ENCODE data around the gene RASA1. TPM values are rescaled to one million over a fixed set of nuclear protein-coding genes. Genes with fewer than 3 reads are reported as not detected.
A peak's percentile ranks its signal among the peaks of the same experiment; 100 is the strongest.

Gene RASA1
- polyA plus RNA-seq, 1 donor: 25.6 TPM

DNA sequence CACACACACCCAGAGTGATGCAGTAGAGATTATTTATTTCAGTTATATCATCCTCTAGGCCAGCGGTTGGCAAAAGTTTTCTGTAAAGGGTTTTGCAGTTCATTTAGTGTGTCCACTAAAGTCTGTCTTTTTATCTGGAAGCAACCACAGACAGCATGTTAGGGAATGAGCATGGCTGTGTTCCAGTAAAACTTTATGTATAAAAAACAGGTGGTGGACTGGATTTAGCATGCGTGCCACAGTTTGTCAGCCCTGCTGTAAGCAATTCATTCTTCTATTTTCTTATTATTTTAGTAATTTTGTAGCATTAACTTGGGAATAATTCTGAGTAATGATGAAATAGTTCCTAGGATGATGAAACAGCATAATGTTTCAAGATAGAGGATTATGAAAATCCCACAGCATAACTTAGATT, 93.4 kb downstream of the RASA1 start:
- DNase-seq (ENCODE audit: low read depth): peak; percentile 25

DNA sequence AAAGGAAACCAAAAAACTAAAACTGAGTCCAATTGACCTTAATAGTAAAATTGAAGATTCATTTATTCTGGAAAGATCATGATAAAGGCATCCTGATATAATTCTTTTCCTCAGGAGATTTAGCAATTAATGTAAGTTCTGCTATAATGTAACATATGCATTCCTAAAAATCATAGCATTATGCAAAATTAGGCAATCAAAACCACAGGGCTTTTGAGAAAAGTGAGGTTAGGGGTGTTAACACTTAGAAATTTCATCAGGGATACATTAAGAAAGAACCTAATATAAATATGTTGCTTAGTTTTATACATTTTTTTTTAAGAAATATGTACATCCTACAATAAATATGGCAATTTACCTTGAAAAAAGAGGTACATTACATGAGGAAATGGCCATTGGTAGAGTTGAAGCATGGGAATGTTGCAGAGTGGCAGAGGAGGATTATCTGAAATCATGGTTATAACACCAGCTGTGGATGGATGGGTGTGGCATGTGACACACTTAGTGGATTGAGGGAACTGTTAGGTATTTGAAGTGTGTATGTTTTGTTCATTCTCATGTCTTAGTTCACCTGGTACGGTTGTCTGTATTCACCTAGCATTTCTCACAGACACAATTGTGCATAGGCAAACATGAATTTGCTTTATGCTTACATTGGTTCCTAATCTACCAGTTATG, 94.0 kb downstream of the RASA1 start:
- DNase-seq (ENCODE audit: low read depth): no peak

DNA sequence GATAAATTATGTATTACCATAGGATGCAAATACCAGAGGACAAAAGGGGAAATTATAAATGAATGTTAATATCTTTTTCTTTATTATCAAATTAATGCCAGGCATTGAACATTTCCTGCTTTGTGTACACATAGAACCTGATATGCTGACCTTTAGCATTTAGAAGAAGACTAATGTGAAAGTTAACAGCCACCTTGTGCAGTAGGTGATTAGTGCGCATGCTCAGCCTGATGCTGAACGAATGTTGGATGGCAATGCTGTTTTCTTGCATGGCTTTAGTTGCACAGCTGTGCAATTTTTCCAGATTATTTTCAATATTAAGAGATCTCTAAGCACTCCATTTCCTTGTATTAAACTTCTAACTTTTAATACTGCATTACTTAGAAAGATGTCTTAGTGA, 99.6 kb downstream of the RASA1 start:
- no peak for DNase-seq (ENCODE audit: low read depth)

DNA sequence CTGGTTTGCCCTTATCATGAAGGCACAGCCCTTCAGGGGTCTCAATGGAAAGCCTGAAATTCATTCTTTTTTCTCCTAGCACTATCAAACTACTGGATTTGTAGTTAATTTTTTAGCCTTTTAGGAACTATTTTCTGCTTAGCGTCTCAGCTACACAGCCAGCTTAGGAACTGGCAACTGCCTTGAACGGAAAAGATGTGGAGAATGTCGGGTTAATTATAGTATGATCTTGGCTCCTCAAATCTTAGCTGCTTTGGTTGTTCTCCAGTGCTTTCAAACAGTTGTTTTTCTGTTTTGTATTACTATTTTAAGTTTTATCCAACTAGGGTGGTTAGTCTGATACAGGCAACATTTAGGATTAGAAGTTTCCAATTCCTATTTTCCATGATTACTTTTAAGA, 100.9 kb downstream of the RASA1 start:
- no peak for DNase-seq (ENCODE audit: low read depth)

DNA sequence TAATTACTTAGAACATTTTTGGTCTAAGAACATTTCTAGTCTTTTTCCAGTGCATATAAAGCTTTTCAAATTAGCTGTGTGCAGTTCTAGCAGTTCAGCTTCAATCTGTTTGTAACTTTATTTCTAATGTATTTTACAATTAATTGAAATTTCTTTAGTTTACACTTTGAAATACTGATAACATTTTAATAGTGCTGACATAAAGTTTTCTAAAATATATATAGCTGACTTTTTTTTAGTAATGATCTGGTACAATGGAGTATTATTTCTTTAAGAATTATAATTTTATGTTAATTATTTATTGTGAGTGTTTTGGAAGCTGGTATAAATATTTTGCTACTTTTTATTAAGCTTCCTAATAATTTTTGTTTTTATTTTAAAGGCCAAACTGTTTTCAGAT, 101.7 kb downstream of the RASA1 start:
- no peak for DNase-seq (ENCODE audit: low read depth)

DNA sequence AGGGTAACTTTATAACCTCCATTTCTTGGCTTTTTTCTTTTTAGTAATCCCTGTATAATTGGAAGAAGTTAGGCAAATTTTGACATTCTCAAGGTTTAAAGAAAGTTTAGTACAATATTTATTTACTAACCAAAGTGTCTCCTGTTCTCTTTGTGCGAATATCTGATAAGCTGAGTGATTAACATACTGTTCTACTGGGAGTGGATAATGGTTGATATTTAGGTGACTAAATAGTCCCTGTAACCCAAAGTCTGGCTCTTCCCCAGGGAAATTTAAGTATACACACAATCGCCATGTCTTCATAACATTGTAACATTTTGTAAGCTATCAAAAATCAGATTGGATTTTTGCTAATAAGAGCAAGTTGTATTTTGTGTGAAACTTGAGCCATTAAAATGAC, 105.0 kb downstream of the RASA1 start:
- no peak for DNase-seq (ENCODE audit: low read depth)

DNA sequence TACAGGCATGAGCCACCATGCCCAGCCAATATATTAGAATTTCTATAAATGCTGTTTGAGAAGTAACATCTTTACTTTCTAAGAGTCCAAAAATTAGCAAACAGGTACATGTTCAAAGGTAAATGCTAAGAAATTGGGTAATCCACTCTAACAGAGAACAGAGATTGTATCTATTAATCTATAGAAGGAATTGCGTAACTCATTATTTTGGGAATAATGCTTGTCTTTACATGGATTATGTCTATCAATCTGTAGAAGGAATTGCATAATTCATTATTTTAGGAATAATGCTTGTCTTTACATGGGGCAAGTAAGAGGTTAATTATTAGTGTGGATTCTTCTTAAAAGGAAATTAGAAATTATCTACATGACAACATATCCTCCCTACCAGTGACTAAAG, 114.5 kb downstream of the RASA1 start:
- no peak for DNase-seq (ENCODE audit: low read depth)

DNA sequence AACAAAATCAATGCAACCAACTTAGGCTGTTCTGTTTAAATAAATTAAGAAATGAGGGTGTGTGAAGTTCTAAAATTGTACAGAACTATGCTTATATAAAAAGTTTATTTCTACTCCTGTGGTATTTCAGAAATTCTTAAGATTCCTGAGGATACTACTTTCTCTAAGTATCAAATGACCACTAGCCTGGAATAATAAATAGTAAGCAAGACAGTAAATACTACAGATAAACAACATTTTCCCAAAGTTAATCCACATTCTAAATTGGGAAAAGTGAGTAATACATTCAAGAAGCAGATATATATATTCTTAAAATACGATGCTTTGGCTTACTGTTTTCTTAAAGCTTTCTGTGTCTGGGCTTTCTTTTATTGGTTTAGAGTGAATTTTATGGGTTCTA, 115.5 kb downstream of the RASA1 start:
- no peak for DNase-seq (ENCODE audit: low read depth)

DNA sequence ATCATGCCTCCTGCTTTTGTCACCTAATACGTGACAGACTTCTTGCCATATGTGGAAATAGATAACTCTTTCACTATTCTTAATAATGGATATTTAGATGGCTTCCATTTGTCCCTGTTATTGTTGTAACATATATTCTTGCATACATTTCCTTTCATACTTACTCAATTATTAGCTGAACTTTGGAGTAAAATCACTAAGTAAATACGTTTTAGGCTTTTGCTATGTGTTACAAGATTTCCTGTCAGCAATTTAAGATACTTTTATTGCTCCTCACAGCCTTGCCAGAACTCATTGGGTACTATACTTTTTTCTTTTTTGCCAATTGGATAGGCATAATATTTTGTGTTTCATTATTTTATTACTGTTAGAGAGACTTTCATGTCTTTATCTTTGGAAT, 118.1 kb downstream of the RASA1 start:
- no peak for DNase-seq (ENCODE audit: low read depth)

DNA sequence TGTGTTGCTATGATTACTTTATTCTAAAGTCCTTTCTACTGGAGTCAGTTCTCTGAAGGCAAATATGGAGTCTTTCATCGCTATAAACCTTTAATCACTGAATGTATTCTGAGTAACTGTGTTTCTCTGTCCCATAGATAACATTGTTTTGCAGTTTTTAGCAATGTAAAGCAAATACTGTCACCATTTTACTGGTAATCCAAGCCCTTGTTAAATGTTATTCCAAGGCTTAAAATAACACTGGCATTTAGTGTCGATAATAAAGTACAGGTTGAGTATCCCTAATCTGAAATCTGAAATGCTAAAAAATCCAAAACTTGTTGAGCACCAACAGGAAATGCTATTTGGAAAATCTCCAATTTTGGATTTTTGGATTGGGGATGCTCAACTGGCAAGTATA, 120.4 kb downstream of the RASA1 start:
- DNase-seq (ENCODE audit: low read depth): no peak

DNA sequence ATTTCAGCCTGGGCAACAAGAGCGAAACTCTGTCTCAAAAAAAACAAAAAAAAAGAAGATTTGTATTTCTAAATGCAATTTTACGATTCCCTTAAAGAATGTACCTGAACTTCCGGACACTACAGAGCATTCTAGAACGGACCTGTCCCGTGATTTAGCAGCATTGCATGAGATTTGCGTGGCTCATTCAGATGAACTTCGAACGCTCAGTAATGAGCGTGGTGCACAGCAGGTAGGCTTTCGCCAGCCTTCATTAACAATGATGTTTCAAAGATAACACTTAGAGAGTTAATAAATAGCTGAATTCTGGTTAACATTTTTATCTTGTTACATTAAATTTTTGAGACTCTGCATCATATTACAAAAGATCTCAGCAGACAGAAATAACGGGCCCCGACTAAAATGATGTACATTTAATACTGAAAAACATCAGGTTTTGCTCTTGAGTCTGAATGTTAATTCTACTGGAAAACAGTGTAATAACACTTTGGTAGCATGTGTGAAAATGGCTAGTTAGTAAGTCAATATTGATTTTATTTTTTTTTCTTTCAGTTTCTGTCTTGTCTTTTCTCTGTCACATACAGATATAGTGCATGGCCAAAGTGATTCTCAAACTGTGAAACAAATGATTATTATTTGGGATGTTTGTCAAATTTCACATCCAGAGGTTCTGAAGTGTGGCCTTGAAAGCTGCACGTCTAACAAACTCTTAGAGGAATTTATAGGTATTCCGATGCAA, 121.8 kb downstream of the RASA1 start:
- no peak for DNase-seq (ENCODE audit: low read depth)

DNA sequence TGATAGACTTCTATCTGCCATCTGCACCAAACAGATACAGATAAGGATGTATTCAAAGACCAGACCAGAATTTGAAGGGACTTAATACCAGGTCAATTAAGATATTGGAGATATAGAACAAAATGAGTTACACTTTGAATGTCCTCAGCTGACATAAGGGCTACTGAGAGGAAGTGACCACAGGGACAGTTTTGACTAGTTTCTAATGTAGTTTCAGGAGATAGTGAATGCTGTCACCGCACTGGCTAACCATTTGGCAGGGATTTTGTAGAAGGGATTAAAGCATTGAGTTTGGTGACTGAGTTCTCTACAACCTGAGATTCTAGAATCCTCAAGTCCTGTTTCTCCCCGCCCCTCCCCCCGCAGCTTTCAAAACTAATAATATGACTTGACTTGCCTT, 122.4 kb downstream of the RASA1 start:
- DNase-seq (ENCODE audit: low read depth): no peak

DNA sequence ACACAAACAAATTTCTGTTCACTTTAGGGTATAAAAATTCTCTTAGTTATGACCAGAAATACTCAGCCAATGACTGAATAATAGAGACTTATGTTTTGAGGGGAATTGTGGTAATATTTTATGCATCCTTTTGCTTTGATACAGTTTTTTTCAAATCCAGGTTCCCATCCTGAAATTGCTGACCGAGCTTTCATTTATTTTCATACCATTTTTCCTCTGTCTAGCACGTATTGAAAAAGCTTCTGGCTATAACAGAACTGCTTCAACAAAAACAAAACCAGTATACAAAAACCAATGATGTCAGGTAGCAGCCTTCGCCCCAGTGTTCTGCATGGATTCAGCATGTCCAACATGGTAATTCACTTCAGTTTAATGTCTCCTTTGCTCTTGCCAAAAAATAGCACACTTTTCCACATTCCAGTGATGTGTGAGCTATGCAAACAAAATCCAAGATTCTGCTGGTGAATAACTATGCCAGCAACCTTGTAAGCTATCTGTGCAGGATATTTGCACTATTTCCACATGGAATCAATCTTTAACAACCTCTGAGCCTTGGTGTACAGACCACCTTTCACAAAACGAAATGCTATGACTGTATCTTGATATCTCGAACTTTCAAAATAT, 123.0 kb downstream of the RASA1 start:
- DNase-seq (ENCODE audit: low read depth): no peak

DNA sequence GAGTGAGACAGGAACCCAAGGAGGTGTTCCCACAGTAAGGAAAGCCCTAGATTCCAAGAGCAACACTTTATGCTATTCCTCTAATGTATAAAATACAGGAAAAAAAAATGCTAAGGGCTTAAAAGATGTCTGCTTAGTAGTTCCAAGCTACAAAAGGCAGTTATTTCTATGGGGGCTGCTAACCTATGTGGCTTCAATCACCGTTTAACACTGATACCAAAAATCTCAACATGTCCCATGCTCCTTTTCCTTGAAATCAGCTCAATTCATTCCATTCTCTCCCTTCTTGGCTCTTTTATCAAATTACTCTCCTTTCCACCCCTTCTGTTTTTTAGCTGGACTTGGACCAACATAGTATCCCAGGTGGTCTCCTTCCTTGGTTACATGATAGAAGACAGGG, 124.5 kb downstream of the RASA1 start:
- no peak for DNase-seq (ENCODE audit: low read depth)

DNA sequence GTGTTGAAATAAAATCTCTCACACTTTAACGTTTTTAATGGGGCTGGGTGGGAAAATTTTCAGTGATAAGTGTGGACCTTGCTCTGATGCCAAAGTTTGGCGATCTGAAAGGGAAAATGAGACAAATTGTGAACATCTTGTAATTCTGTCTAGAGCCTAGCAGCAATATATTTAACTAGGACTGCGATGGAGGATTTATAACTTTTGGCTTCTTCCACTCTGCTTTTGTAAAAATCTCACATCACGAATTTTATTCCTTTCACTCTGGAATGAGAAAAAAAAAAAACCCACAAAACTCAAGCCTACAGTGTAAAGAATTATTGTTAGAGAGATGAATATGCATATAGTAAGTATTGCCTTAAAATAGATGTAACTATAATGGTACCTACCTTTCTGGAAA, 125.1 kb downstream of the RASA1 start:
- no peak for DNase-seq (ENCODE audit: low read depth)

DNA sequence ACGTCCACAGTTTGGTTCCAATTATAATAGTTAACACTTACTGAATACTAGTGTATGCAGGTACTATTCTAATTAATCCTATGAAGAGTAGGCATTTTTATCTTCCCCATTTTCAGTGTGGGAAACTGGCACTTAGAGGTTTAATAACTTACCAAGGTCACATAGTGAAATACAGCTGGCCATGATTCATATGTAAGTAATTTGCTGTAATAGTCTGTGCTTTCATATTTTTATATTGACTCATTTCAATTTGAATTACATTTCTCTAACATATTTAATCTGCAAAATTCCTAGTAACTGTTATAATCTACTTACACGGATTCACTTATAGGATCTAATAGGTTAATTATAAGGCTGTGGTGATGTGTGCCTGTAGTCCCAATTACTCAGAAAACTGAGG, 125.6 kb downstream of the RASA1 start:
- DNase-seq (ENCODE audit: low read depth): no peak

DNA sequence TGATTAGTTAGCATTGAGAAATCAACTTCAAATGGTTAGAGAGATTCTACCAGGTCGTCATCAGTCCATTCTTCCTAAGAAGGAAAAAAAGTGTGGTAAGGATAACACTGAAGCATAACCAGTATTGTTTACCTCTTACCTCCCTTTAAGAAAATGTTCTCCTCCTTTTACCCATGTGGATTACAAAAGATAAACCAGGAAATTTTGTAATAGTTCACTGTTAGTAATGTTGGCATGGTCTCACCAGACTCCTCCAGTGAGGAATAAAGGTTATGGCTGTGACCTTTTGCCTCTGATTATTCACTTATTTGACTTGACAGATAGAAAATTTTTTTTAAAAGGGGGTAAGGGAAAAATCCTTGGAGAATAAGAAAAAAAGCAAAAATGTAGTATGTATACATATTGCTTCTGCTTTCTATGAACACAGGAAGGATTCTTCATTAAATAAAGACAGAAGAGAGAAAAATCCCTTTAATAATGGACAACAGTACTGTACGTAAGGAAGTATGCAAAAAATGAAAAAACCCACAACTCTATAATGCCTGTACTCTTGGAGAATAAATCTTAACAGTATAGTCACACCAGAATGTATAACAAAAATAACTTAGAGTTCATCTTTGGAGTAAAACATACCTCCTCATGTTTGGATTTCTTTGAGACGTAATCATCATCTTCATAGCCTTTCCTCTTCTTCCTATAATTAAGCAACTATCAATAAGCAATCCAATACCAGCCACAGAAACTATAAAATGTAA, 126.9 kb downstream of the RASA1 start:
- DNase-seq (ENCODE audit: low read depth): no peak

DNA sequence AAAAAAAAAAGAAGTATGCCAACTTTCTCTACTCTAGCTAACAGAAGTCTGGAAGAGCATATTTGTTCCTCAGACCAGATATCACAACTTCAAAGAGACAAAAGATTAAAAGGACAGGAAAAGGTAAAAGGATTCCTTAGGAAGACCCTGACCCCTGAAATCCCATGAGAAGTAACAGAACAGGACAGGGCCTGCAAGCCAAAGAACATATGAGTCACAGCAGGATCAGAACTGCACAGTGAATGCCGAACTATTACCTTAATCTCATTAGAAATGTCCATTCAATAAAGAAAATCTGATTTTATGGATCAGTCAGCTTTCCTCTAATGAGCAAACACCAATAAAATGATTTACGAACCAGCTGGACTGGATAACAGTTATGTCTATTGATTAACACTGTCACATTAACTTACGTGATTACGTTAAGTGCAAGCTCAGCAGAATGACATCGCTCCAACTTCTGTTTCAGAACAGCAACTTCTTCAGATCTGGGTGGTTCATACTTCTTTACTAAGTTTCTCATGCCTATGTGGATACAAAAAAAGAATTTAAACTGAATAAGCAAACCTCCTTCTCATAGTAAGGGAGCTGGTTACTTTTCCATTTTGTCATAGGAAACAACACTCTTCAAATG, 131.4 kb downstream of the RASA1 start:
- no peak for DNase-seq (ENCODE audit: low read depth)

DNA sequence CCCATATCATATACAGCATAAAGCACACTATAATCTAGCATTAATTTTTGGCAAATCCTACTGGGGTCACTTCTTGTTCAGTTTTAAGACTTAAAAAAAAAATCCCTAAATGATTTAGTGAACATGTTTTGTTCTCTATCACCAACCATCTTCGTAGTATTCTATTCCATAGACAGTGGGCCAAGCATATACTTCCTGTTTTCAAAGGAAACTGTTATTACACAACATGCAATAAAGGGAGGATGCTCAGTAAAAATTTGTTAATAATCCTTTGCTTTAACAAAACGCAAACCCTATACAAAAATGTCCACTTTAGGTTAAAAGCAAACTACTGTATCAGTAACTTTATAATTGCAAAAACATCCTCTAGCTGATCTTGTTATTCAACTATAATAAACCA, 132.0 kb downstream of the RASA1 start:
- no peak for DNase-seq (ENCODE audit: low read depth)

DNA sequence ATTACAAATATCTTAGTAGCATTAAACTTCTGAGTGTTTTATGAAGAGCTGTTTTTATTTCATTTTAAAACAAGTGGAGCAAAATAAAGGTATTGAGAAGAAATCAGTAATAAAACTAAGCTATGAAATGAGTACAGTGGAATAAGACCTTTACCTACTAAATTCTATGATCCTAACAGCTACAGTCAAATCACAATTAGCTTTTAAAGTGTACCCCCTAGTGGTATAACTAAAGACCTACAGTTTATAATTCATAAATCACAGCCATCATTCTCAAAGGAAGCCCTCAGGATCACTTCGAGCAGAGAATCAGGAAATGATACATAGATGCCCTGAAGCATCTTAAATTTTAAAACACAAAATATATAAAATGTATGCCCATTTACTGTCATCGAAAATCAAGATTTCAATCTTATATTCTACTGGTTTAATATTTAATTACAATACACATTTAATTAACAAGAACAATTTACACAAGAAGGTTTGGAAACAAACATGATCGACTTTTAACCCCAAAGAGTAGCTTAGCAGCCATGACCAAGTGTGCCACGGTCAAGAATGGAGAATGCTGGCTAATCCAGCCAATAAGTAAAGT, 132.7 kb downstream of the RASA1 start:
- DNase-seq (ENCODE audit: low read depth): no peak

DNA sequence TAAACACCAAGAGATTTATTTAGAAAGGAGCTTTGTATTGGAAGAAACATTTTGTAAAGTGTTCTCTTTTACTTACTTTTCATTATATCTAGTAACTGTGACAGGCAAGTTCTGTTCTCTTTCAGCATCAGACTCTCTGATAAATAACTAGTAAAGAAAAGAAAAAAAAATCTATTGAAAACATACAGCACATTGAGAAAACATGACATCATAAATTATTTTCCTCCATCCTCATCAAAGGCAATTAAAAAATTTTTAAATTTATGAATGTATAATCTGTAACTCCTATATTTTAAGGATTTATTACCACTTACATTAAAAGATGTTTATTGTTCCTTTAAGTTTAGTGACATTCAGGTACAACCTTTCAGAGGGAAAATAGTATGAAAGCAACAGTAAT, 133.9 kb downstream of the RASA1 start:
- no peak for DNase-seq (ENCODE audit: low read depth)

DNA sequence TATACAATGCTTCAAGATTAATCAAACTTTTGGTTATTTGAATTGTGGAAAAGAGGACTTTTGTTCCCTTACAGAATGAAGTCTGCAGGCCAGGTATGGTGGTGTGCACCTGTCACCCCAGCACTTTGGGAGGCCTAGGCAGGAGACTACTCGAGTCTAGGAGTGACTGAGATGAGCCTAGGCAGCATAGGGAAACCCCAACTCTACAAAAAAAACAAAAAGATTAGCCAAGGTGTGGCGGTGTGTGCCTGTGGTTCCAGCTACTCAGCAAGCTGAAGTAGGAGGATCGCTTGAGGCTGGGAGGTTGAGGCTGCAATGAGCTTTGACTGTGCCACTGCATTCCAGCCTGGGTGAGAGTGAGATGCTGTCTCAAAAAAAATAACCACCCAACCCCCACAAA, 135.7 kb downstream of the RASA1 start:
- no peak for DNase-seq (ENCODE audit: low read depth)

Data from forelimb muscle (tissue), 1 donor.